Measurements from ENCODE around the gene YAP1. TPM values are rescaled to one million over a fixed set of nuclear protein-coding genes. Genes with fewer than 3 reads are reported as not detected.

Gene YAP1
- total RNA-seq, 4 donors from 2014 or later = 168 to 230 (median 194) TPM

- Histone ChIP-seq H3K36me3 (no peaks in the 10 kb centered on the region), H3K27ac (no peak overlapping the region), H3K4me3 (no peak overlapping the region), H3K27me3 (no peaks in the 10 kb centered on the region), H3K9me3 (peaks cover 0 to 11% of the 10 kb centered on the region in 2 donors), H3K4me1 (no peaks in the 10 kb centered on the region)
- TF ChIP-seq POLR2A (IDR thresholded peaks at IDR 0.05) = no peak
- no peak for TF ChIP-seq CTCF (IDR thresholded peaks at IDR 0.05)
- intact Hi-C loops (cut with DNase I; ENCODE audit: low total_unique reads) = no loop called here
- no peak for DNase-seq
These were observed 38.5 kb upstream of the YAP1 start for GRCh38 chr11:102071497-102072472.

GRCh38 chr11:102073253-102073652, 37.0 kb upstream of the YAP1 start:
- Histone ChIP-seq H3K9me3 (peaks cover 0 to 11% of the 10 kb centered on the region in 2 donors), H3K4me3 (no peak overlapping the region), H3K27me3 (no peaks in the 10 kb centered on the region), H3K4me1 (no peaks in the 10 kb centered on the region), H3K27ac (no peak overlapping the region), H3K36me3 (no peaks in the 10 kb centered on the region)
- intact Hi-C loops (cut with DNase I; ENCODE audit: low total_unique reads) = no loop called here
- DNase-seq = no peak
- TF ChIP-seq POLR2A (IDR thresholded peaks at IDR 0.05) (no peak), CTCF (IDR thresholded peaks at IDR 0.05) (no peak)

- no peaks in the 10 kb centered on the region for H3K4me1 ChIP-seq
- no peak overlapping the region for H3K27ac ChIP-seq
- DNase-seq = no peak
- intact Hi-C loops (cut with DNase I; ENCODE audit: low total_unique reads) = no loop called here
- no peaks in the 10 kb centered on the region for H3K27me3 ChIP-seq
- no peak overlapping the region for H3K4me3 ChIP-seq
- no peaks in the 10 kb centered on the region for H3K36me3 ChIP-seq
- TF ChIP-seq POLR2A (IDR thresholded peaks at IDR 0.05) (no peak), CTCF (IDR thresholded peaks at IDR 0.05) (no peak)
- no peaks in the 10 kb centered on the region for H3K9me3 ChIP-seq
These were observed 30.6 kb upstream of the YAP1 start for GRCh38 chr11:102079625-102080024.

GRCh38 chr11:102081313-102081712, 28.9 kb upstream of the YAP1 start:
- Histone ChIP-seq H3K27ac (no peak overlapping the region), H3K36me3 (no peaks in the 10 kb centered on the region), H3K4me3 (no peak overlapping the region), H3K27me3 (no peaks in the 10 kb centered on the region), H3K4me1 (no peaks in the 10 kb centered on the region), H3K9me3 (no peaks in the 10 kb centered on the region)
- TF ChIP-seq CTCF (IDR thresholded peaks at IDR 0.05) (no peak), POLR2A (IDR thresholded peaks at IDR 0.05) (no peak)
- no peak for DNase-seq
- intact Hi-C loops (cut with DNase I; ENCODE audit: low total_unique reads) = no loop called here

DNA sequence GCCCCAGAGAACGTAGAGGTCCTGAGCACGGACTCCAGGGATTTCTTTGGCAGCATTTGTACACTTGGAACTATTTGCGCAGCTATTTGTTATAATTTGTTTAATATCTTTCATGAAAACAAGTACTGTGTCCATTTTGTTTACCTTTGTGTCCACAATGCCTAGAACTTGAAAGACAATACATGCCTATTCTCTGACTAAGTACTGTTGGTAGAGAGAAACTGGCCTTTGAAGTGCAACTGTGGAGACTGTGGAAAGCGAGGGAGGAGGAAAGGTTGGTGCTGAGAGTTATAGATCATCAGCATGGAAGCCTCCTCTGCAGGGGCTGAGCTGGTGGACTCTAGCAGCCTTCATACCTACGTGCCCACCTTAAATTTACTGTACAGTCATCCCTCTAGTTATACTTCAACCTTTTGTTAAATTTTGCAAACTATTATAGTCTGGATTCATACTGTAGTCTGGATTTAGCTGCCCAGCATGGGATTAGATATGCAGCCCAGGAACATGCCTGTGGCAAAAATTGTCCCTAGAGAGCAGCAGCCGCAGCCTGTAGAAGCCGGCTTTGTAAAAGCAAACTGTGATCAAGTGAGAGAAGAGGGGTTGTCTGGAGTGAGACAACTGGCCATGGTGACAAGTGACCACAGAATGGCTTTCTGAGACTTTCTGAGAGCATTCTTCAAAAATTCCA, 24.2 kb upstream of the YAP1 start:
- DNase-seq = no peak
- no peaks in the 10 kb centered on the region for H3K4me1 ChIP-seq
- H3K27me3 ChIP-seq = no peaks in the 10 kb centered on the region
- H3K4me3 ChIP-seq = no peak overlapping the region
- intact Hi-C loops (cut with DNase I; ENCODE audit: low total_unique reads) = no loop called here
- TF ChIP-seq POLR2A (IDR thresholded peaks at IDR 0.05) (no peak), CTCF (IDR thresholded peaks at IDR 0.05) (no peak)
- H3K36me3 ChIP-seq = no peaks in the 10 kb centered on the region
- no peaks in the 10 kb centered on the region for H3K9me3 ChIP-seq
- no peak overlapping the region for H3K27ac ChIP-seq

All from uterus (tissue), 4 donors.